Esophagus mucosa (tissue), 1 donor: ENCODE results near the gene MRPS22. TPM values are rescaled to one million over a fixed set of nuclear protein-coding genes. Genes with fewer than 3 reads are reported as not detected.
"Not testable (repeated sequence)": the region's sequence is repeated elsewhere in the genome, so short reads cannot be mapped to it uniquely, and the experiment has no call there.

Experiments
- ATAC-seq: fragments of 200-7000 bp; cut with Tn5 transposase; one replicate; pipeline ENCODE4 v1.9.1; 2020
- total RNA-seq: library from RNA; stranded (reverse); gene quantifications from one replicate; pipeline ENCODE4 v1.2.4, GENCODE V29; 2023
- donor health status: DM: yes; HTN: yes; CAD: no.

MRPS22 gene
- total RNA-seq, 1 donor from 2014 or later = 51.1 TPM

- not testable (repeated sequence) for ATAC-seq
These were observed 57.3 kb downstream of the MRPS22 start for GRCh38 chr3:139401155-139401554.

Other genes starting within 250 kb of the MRPS22 start
- 75.2 TPM for gene COPB2, start 45.6 kb downstream of the MRPS22 start, total RNA-seq
- gene RBP2, start 132.5 kb downstream of the MRPS22 start, total RNA-seq = not detected
- 150 TPM for gene RBP1, start 195.7 kb downstream of the MRPS22 start, total RNA-seq